Psoas muscle (tissue), 8 donors: ENCODE data around the gene MIER2. TPM values are rescaled to one million over a fixed set of nuclear protein-coding genes. Genes with fewer than 3 reads are reported as not detected.
A peak's percentile ranks its signal among the peaks of the same experiment; 100 is the strongest.
"Not testable (repeated sequence)": the region's sequence is repeated elsewhere in the genome, so short reads cannot be mapped to it uniquely, and the experiment has no call there.

ENCODE experiments used
- ATAC-seq, 4 donors: fragments of 200-7000 bp; cut with Tn5 transposase; one replicate each; pipeline ENCODE4 v1.9.1; 2020; ENCODE audit warnings: moderate library complexity in 3 of 4, mild to moderate bottlenecking in 2 of 4
- DNase-seq, 2 donors: peaks; one replicate each; pipeline ENCODE4 v3.0.0-alpha.2; 2020
- H3K27ac ChIP-seq: fragments of 200-600 bp; one replicate; pipeline ENCODE4 v1.8.0; 2022
- H3K27me3 ChIP-seq, 3 donors: fragments of 200-600 bp in 1 of 3; one replicate each; pipeline versions ENCODE4 v1.6.1 to v1.8.0; 2013 to 2022; ENCODE audit warnings: low read length in 2 of 3, mild to moderate bottlenecking in 2 of 3, moderate library complexity in 1 of 3; ENCODE audit not compliant: insufficient read depth in 3 of 3
- H3K36me3 ChIP-seq, 2 donors: fragments of 200-600 bp in 1 of 2; one replicate each; pipeline versions ENCODE4 v1.6.1 to v1.8.0; 2013 to 2022; ENCODE audit warnings: low read depth in 1 of 2, mild to moderate bottlenecking in 1 of 2, moderate library complexity in 1 of 2; ENCODE audit not compliant: insufficient read depth in 1 of 2
- H3K4me1 ChIP-seq: fragments of 200-600 bp; one replicate; pipeline ENCODE4 v1.8.0; 2022
- H3K4me3 ChIP-seq: fragments of 200-600 bp; one replicate; pipeline ENCODE4 v1.8.0; 2022; ENCODE audit warnings: mild to moderate bottlenecking
- H3K9me3 ChIP-seq: fragments of 200-600 bp; one replicate; pipeline ENCODE4 v1.8.0; 2022
- WGBS, 3 donors: extraction: QIAGEN DNeasy Blood & Tissue Kit; methylation state at CpG; one replicate each; pipeline versions ENCODE4 v1.1.6 to v1.1.7; 2013; 5-methylcytosine and 5-hydroxymethylcytosine counted together
- intact Hi-C, 2 donors: fragments of 100-400 bp; cut with DNase I; formaldehyde crosslinking; loops; one replicate each; pipeline versions ENCODE4 v1.11.0 to v1.14.2; 2022
- polyA plus RNA-seq, 3 donors: library from polyadenylated mRNA; stranded (reverse); fragments of 200-250 nt; gene quantifications; one replicate each; pipeline ENCODE4 v1.2.3, GENCODE V29; 2013
- total RNA-seq, 4 donors: library from RNA; stranded (reverse); fragmentation: NEBNext Ultra II Directional in 2 of 4; extraction: Animal tissue kit (Norgen Biotek cat#: 25700) in 2 of 4; gene quantifications; one replicate each; pipeline versions ENCODE4 v1.2.1 to v1.2.4, GENCODE V29; 2021 to 2023
- TF ChIP-seq, protein P1 (sequence below): fragments of 200-600 bp; IDR thresholded peaks from one replicate; pipeline ENCODE4 v1.8.0; 2022; ENCODE audit warnings: antibody characterized with exemption
- donor health status: healthy with polysubstance abuse.
- donor health status: DM: no; HTN: no; CAD: no; lungs with moderate emphysema.
- donor health status: Bipolar disorder and iron deficiency.
- donor health status: healthy.
- donor health status: DM: yes; HTN: yes; CAD: no.
- donor health status: DM: no; HTN: no; CAD: no.
- donor health status: DM: no; HTN: no; CAD: no.
- donor health status: DM: yes; HTN: yes; CAD: no.

MIER2 gene
- total and polyA plus RNA-seq, 7 donors, result 13.3 to 22.2 (median 19.1) TPM

DNA sequence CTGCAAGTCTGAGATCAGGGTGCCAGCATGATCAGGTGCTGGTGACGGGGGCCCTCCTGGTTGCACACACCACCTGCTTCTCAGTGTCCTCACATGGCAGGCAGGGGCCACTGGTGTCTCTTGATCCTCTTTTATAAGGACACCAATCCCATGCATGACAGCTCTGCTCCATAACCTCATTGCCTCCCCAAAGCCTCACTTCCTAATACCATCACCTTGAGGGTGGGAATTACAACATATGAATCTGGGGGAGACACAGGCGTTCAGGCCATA is 15.0 kb upstream of the MIER2 start:
- Histone ChIP-seq H3K4me1 (no peaks in the 10 kb centered on the region), H3K27ac (no peak overlapping the region), H3K36me3 (no peaks in the 10 kb centered on the region), H3K4me3 (no peak overlapping the region), H3K27me3 (peaks cover 0 to 12% (median 11%) of the 10 kb centered on the region in 3 donors), H3K9me3 (no peaks in the 10 kb centered on the region)
- WGBS, 3 donors, result 65 to 74% (median 71%) methylated on average over 2 of the region's 2 CpGs
- ATAC-seq (no peak), DNase-seq (no peak)
- intact Hi-C loops, result no loop called here
- TF ChIP-seq, protein P1, sequence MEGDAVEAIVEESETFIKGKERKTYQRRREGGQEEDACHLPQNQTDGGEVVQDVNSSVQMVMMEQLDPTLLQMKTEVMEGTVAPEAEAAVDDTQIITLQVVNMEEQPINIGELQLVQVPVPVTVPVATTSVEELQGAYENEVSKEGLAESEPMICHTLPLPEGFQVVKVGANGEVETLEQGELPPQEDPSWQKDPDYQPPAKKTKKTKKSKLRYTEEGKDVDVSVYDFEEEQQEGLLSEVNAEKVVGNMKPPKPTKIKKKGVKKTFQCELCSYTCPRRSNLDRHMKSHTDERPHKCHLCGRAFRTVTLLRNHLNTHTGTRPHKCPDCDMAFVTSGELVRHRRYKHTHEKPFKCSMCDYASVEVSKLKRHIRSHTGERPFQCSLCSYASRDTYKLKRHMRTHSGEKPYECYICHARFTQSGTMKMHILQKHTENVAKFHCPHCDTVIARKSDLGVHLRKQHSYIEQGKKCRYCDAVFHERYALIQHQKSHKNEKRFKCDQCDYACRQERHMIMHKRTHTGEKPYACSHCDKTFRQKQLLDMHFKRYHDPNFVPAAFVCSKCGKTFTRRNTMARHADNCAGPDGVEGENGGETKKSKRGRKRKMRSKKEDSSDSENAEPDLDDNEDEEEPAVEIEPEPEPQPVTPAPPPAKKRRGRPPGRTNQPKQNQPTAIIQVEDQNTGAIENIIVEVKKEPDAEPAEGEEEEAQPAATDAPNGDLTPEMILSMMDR, result no peak

DNA sequence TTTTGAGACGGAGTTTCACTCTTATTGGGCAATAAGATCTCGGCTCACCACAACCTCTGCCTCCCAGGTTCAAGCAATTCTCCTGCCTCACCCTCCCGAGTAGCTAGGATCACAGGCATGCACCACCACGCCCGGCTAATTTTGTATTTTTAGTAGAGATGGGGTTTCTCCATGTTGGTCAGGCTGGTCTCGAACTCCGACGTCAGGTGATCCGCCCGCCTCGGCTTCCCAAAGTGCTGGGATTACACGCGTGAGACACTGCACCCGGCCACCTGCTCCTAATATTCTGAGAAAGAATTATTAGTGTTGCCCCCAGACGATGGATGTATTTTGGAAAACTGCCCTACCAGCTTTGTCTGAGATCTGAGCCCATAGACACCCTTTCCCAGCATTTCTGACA is 10.9 kb upstream of the MIER2 start:
- Histone ChIP-seq H3K9me3 (peaks cover 18% of the 10 kb centered on the region), H3K27me3 (peaks cover 0 to 11% (median 6%) of the 10 kb centered on the region in 3 donors)
- intact Hi-C loops, H3K27ac ChIP-seq, ATAC-seq, H3K4me1 ChIP-seq, H3K4me3 ChIP-seq, H3K36me3 ChIP-seq, DNase-seq: not testable (repeated sequence)
- 79 to 86% (median 82%) methylated on average over 15 of the region's 15 CpGs for WGBS, 3 donors

DNA sequence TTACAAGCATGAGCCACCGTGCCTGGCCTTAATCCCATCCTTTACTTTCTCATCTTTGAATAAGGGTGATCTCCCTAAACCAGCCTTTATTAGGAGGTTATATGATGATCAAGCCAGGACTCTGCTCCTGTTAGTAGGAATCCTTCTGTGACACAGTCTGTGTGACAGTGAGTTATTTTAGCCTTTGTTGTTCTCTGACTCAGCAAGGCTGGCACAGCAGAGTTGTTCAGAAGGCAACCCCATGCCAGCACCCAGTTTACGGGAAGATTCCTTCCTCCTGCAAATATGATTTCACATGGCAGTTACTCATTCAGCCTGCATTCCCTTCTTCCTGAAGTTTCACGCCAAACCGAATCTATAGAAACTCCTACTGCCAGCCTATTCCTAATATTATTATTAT is 10.5 kb upstream of the MIER2 start:
- DNase-seq, result no peak
- ATAC-seq, result no peak
- Histone ChIP-seq H3K4me3 (no peak overlapping the region), H3K9me3 (peaks cover 18% of the 10 kb centered on the region), H3K27me3 (peaks cover 0 to 11% (median 6%) of the 10 kb centered on the region in 3 donors), H3K4me1 (no peaks in the 10 kb centered on the region), H3K36me3 (no peaks in the 10 kb centered on the region), H3K27ac (no peak overlapping the region)
- TF ChIP-seq, protein P1, result no peak
- intact Hi-C loops, result no loop called here
- WGBS, 3 donors, result 78 to 81% (median 80%) methylated on average over 4 of the region's 4 CpGs

DNA sequence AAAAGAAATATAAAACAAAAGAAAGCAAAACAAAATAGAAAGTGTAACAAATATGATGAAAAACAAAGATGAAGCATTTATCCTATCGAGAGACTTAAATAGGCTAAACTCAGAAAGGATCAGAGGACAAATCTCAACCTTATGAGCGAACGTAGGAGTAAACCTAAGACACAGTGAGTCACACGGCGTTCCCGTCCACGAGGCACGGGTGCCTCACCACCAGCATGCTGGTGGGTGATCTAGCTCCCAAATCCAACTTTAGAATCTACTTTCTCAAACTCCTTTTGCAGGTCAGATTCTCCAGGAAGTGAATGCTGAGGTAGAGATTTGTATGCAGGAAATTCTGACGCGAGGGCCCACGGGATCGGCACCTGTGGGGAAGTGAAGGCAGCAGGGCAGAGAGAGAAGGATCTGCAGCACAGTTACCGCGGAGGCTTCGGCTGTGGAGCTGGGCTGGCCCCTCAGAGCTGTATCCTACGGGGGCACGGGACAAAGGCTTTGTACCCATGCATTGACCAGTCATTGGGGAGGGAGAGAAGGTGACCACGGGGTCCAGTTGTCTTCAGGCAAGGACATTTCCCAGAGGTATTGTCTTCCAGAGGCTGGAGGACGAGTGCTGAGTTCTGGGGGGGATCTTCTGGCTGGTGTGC is 7.5 kb upstream of the MIER2 start:
- intact Hi-C loops, result no loop called here
- Histone ChIP-seq H3K9me3 (peaks cover 18% of the 10 kb centered on the region), H3K36me3 (no peaks in the 10 kb centered on the region), H3K27me3 (peaks cover 0 to 4% (median 3%) of the 10 kb centered on the region in 3 donors), H3K4me1 (no peaks in the 10 kb centered on the region), H3K27ac (no peak overlapping the region), H3K4me3 (no peak overlapping the region)
- peak in 1 of 2 donors; percentile 23 for DNase-seq
- no peak for ATAC-seq
- TF ChIP-seq, protein P1, result no peak
- WGBS, 3 donors, result 61 to 69% (median 61%) methylated on average over 19 of the region's 19 CpGs

DNA sequence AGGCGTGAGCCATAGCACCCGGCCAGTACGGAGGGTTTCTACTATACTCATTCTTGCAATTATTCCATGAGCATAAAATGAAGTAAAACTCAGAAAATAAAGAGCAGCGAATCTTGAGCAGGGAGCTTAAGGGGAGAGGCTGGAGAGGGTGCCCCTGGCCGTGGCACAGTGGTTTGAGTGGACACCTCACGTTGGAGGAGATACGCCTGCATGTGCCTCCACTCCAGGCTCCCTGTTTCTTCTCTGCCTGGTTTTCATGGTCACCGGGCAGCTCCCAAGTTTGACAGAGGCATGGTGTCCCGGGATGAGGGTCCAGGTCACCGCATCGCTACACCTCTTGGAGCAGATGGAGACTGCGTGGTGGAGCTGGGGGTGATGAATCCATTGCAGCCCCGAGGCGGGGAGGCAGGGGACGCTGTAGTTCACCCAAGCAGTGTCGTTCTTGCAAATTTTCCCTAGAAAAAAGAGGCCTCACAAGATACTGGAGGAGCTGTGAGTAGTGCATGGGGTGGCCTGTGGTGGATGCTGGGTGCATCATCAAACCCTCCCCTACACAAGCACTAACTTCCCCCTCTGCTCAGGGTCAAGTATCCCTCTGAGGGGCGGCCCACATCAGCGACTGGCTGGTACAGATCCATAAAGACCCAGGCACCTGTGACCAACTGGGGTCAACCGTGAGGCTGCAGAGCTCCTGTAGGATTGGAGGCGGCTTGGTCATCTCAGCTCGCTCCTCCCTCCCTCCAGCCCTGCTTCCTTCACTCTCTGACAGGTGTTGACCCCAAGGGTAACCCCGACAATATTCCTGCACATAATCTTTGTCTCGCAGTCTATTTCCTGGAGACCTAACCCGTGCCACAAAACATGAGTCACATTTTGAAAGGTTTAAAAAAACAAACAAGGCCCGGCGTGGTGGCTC is 3.6 kb upstream of the MIER2 start:
- H3K4me3 ChIP-seq, result no peak overlapping the region
- DNase-seq (no peak), ATAC-seq (no peak)
- H3K36me3 ChIP-seq, result no peaks in the 10 kb centered on the region
- H3K4me1 ChIP-seq, result peaks cover 7% of the 10 kb centered on the region
- H3K9me3 ChIP-seq, result peaks cover 6% of the 10 kb centered on the region
- H3K27ac ChIP-seq, result no peak overlapping the region
- TF ChIP-seq, protein P1, result no peak
- WGBS, 3 donors, result 53 to 62% (median 55%) methylated on average over 26 of the region's 26 CpGs
- intact Hi-C loops, result no loop called here
- H3K27me3 ChIP-seq, result peaks cover 0 to 6% (median 4%) of the 10 kb centered on the region in 3 donors
